CD4-positive, alpha-beta T cell (primary cell): ENCODE data around the gene LTO1. TPM values are rescaled to one million over a fixed set of nuclear protein-coding genes. Genes with fewer than 3 reads are reported as not detected.

Source experiments
- ATAC-seq: fragments of 200-7000 bp; cut with Tn5 transposase; one replicate; pipeline ENCODE4 v1.10.0; 2022; ENCODE audit warnings: mild to moderate bottlenecking; ENCODE audit not compliant: poor library complexity
- CTCF ChIA-PET: fragments of 350-600 bp; sonication (Branson Sonifier 250); formaldehyde crosslinking; loops from one replicate; lab custom pipeline; 2021; ENCODE audit warnings: antibody characterized with exemption, inconsistent platforms; lab: Charles Lee
- POLR2A ChIA-PET: fragments of 350-600 bp; sonication (Branson Sonifier 250); formaldehyde crosslinking; loops from one replicate; lab custom pipeline; 2021; ENCODE audit warnings: antibody characterized with exemption, inconsistent platforms; lab: Charles Lee
- DNase-seq, 14 experiments: peaks; one replicate each; pipeline ENCODE4 v3.0.0-alpha.2; 2013 to 2020; ENCODE audit warnings: mixed read lengths in 2 of 14
- H3K27ac ChIP-seq, 2 donors: one replicate each; pipeline versions ENCODE4 v1.5.1 to v1.7.0; 2013; ENCODE audit warnings: low read length in 2 of 2, low read depth in 1 of 2, mild to moderate bottlenecking in 1 of 2
- H3K27me3 ChIP-seq, 2 experiments: 1 replicate in 1 of 2; 2 replicates in 1 of 2; pipeline versions ENCODE4 v1.6.1 to v1.7.0; 2013; ENCODE audit warnings: low read length in 2 of 2, control low read depth in 1 of 2, mild to moderate bottlenecking in 1 of 2, moderate library complexity in 1 of 2; ENCODE audit not compliant: insufficient read depth in 2 of 2, control insufficient read depth in 1 of 2
- H3K36me3 ChIP-seq: one replicate; pipeline ENCODE4 v1.6.1; 2013; ENCODE audit warnings: low read length, control low read depth; ENCODE audit not compliant: insufficient read depth
- H3K4me1 ChIP-seq: one replicate; pipeline ENCODE4 v1.6.1; 2013; ENCODE audit warnings: low read length, control low read depth; ENCODE audit not compliant: insufficient read depth
- H3K4me3 ChIP-seq: one replicate; pipeline ENCODE4 v1.5.1; 2013; ENCODE audit warnings: mild to moderate bottlenecking, low read length, moderate library complexity
- H3K9me3 ChIP-seq, 2 experiments: 1 replicate in 1 of 2; 2 replicates in 1 of 2; pipeline versions ENCODE4 v1.6.1 to v1.7.0; 2013; ENCODE audit warnings: low read length in 2 of 2, mild to moderate bottlenecking in 2 of 2, control low read depth in 1 of 2, moderate library complexity in 1 of 2; ENCODE audit not compliant: control insufficient read depth in 1 of 2, insufficient read depth in 1 of 2
- H3K27ac Mint-ChIP-seq: one replicate; pipeline ENCODE4 v1.8.0; 2020; ENCODE audit warnings: mixed read lengths
- H3K27me3 Mint-ChIP-seq: one replicate; pipeline ENCODE4 v1.8.0; 2021; ENCODE audit warnings: mixed read lengths
- H3K36me3 Mint-ChIP-seq: one replicate; pipeline ENCODE4 v1.8.0; 2021; ENCODE audit warnings: low read depth, mixed read lengths
- H3K4me1 Mint-ChIP-seq: one replicate; pipeline ENCODE4 v1.8.0; 2021; ENCODE audit warnings: low read depth, mixed read lengths
- H3K4me3 Mint-ChIP-seq: one replicate; pipeline ENCODE4 v1.8.0; 2020; ENCODE audit warnings: mild to moderate bottlenecking, mixed read lengths
- H3K9me3 Mint-ChIP-seq: one replicate; pipeline ENCODE4 v1.8.0; 2020; ENCODE audit warnings: mixed read lengths
- intact Hi-C, 2 experiments: fragments of 100-400 bp; cut with DNase I in 1 of 2; cut with micrococcal nuclease in 1 of 2; formaldehyde crosslinking; loops; one replicate each; pipeline versions ENCODE4 v1.15.1 to v1.9.0; 2023 to 2025; cut with DNase I, micrococcal nuclease
- total RNA-seq, 174 experiments: library from RNA in 2 of 174; stranded (reverse) in 2 of 174; gene quantifications; one replicate each; pipeline ENCODE4 v1.2.3 and lab custom pipeline; 2021 to 2026
- TF ChIP-seq, protein P1 (sequence below): fragments of 200-600 bp; IDR thresholded peaks from one replicate; pipeline ENCODE4 v1.8.0; 2022; ENCODE audit warnings: antibody characterized with exemption, mild to moderate bottlenecking

Gene LTO1
- total RNA-seq, 2 experiments from 2014 or later: 33.5 to 35.5 TPM

DNA sequence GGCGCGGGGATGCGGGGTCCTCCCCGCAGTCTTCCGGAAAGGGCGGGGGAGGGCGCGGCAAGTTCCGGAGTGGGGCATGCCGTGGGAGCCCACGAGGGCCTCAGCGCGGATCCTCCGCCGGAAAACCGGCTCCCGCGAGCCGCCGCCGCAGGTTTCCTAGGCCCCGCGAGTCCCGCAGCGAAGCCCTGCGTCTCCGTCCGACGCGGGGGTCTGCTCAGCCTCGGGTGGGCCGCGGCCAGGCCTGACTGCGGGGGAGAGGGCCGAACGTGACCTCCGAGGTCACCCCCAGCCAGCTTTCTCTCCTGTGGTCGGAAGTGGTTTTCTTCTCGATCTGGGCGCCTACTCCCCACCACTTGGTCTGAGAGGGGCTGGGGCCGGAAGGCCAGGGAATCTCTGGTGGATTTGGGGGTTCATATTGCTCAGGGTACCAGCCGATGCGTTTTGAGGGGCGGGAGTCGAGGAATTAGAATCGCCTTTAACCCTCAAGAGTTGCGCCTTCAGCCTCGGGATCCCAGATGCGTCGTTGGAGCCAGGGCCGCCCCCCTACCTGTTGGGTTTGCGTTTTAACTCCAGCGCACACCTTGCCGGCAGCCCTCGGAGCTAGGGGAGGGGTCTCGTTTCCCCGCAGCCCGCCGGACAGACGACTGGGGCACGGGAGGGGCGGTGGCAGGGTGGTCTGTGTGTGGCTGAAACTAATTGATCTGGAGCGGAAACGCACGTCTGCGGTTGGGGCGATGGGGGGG lies 37.8 kb downstream of the LTO1 start:
- Histone ChIP-seq H3K4me3 (no peak overlapping the region), H3K27me3 (peaks cover 53 to 68% of the 10 kb centered on the region in 2 experiments), H3K4me1 (peaks cover 55% of the 10 kb centered on the region), H3K36me3 (no peaks in the 10 kb centered on the region), H3K27ac (no peak overlapping the region), H3K9me3 (peaks cover 0 to 24% of the 10 kb centered on the region in 2 experiments)
- intact Hi-C loops: no loop called here
- Mint-ChIP-seq H3K4me1 (peaks cover 46% of the 10 kb centered on the region), H3K27me3 (peaks cover 67% of the 10 kb centered on the region), H3K27ac (no peak overlapping the region), H3K36me3 (no peaks in the 10 kb centered on the region), H3K9me3 (no peaks in the 10 kb centered on the region), H3K4me3 (peak overlapping the region; percentile 30)
- DNase-seq (no peak), ATAC-seq (no peak)
- ChIA-PET CTCF (no interaction called here), POLR2A (no interaction called here)
- TF ChIP-seq, protein P1, sequence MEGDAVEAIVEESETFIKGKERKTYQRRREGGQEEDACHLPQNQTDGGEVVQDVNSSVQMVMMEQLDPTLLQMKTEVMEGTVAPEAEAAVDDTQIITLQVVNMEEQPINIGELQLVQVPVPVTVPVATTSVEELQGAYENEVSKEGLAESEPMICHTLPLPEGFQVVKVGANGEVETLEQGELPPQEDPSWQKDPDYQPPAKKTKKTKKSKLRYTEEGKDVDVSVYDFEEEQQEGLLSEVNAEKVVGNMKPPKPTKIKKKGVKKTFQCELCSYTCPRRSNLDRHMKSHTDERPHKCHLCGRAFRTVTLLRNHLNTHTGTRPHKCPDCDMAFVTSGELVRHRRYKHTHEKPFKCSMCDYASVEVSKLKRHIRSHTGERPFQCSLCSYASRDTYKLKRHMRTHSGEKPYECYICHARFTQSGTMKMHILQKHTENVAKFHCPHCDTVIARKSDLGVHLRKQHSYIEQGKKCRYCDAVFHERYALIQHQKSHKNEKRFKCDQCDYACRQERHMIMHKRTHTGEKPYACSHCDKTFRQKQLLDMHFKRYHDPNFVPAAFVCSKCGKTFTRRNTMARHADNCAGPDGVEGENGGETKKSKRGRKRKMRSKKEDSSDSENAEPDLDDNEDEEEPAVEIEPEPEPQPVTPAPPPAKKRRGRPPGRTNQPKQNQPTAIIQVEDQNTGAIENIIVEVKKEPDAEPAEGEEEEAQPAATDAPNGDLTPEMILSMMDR: no peak

DNA sequence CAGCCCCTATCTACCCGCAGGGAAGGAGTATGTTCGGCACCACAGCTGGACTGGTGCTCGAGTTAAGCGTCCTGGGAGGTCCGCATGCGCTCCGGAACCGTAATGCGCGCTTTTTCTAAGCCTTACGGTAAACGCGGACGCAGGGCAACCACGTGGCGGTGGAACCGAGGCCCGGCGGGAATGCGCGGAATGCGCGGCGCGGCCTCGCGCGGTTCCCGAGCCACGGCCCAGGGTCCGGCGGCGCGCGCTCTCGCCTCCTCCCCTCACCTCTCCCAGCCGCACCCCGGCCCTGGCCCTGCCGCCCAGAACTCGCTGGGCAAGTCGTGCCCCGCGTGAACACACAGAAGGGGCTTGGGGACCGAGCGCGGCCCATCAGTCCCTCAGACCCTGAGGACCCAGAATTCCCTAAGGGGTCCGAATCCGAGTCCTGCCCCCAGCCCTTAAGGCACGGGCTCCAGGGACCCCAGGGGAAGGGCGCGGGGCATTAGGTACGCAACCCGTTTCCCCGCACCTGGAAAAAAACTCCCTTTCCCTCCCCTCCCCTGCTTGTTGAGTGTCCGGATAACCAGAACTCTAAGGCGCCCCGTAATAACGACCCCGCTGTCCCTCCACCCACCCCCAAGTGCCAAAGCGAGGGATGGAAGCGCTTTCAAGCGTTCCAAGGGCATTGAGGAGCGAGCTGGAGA lies 38.5 kb downstream of the LTO1 start:
- Mint-ChIP-seq H3K27me3 (peaks cover 67% of the 10 kb centered on the region), H3K4me3 (no peak overlapping the region), H3K9me3 (no peaks in the 10 kb centered on the region), H3K36me3 (no peaks in the 10 kb centered on the region), H3K4me1 (peaks cover 46% of the 10 kb centered on the region), H3K27ac (no peak overlapping the region)
- Histone ChIP-seq H3K9me3 (peaks cover 0 to 24% of the 10 kb centered on the region in 2 experiments), H3K4me1 (peaks cover 49% of the 10 kb centered on the region), H3K4me3 (no peak overlapping the region), H3K27me3 (peaks cover 50 to 67% of the 10 kb centered on the region in 2 experiments), H3K27ac (no peak overlapping the region), H3K36me3 (no peaks in the 10 kb centered on the region)
- DNase-seq (no peak), ATAC-seq (no peak)
- intact Hi-C loops: no loop called here
- ChIA-PET POLR2A (no interaction called here), CTCF (no interaction called here)
- TF ChIP-seq, protein P1: no peak

DNA sequence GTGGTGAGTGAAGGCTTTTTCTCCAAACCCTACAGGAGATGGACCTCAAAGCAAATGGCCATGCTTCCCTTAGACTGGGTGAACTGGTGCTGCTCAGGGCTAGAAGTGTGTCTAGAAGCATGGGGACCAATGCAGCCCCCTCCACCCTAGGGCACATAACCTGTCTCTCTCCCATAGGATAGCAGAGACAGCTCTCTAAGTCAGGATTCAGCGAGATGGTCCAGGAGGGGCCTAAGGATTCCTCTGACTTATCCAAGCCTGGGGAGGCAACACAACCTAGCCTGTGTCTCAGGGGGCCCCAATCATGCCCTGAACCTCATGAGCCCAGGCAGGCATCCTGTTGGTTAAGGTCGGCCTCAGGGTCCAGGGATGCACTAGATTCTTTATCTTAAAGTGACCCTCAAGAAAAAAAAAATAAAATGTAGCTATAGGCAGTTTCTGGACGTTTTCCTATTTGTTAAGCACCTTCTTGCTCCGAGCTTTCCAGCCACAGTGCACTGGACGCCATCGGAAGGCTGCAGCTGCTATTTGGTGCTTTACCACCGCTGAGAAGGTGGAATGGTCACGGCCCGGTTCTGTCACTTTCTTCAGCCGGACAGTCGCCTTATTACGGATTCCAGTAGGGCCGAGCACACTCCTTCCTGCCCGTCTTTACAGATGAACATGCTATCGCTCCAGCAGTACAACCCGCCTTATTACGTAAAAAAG lies 39.2 kb downstream of the LTO1 start:
- H3K27ac ChIP-seq: no peak overlapping the region
- H3K36me3 ChIP-seq: no peaks in the 10 kb centered on the region
- CTCF ChIA-PET: no interaction called here
- peaks cover 45 to 60% of the 10 kb centered on the region in 2 experiments for H3K27me3 ChIP-seq
- intact Hi-C loops: no loop called here
- POLR2A ChIA-PET: no interaction called here
- peaks cover 41% of the 10 kb centered on the region for H3K4me1 Mint-ChIP-seq
- H3K4me1 ChIP-seq: peaks cover 42% of the 10 kb centered on the region
- H3K4me3 Mint-ChIP-seq: no peak overlapping the region
- H3K27me3 Mint-ChIP-seq: peaks cover 61% of the 10 kb centered on the region
- no peak overlapping the region for H3K27ac Mint-ChIP-seq
- DNase-seq (no peak), ATAC-seq (no peak)
- no peak overlapping the region for H3K4me3 ChIP-seq
- peaks cover 0 to 20% of the 10 kb centered on the region in 2 experiments for H3K9me3 ChIP-seq
- TF ChIP-seq, protein P1: no peak
- H3K9me3 Mint-ChIP-seq: no peaks in the 10 kb centered on the region
- H3K36me3 Mint-ChIP-seq: no peaks in the 10 kb centered on the region
